HG03432 (cell line): ENCODE measurements around the gene TSGA10IP.
"Not testable (repeated sequence)": the region's sequence is repeated elsewhere in the genome, so short reads cannot be mapped to it uniquely, and the experiment has no call there.

Source experiments
- ATAC-seq: cut with Tn5 transposase; IDR thresholded peaks from one replicate; pipeline ENCODE4 v1.9.1; 2021; ENCODE audit warnings: mild to moderate bottlenecking, moderate library complexity; ENCODE audit not compliant: unreplicated experiment

TSGA10IP gene

GRCh38 chr11:65945941-65946558, 770 bp downstream of the TSGA10IP start:
- ATAC-seq: no peak

- ATAC-seq: no peak
These were observed 1.4 kb downstream of the TSGA10IP start for GRCh38 chr11:65946655-65947054.

DNA sequence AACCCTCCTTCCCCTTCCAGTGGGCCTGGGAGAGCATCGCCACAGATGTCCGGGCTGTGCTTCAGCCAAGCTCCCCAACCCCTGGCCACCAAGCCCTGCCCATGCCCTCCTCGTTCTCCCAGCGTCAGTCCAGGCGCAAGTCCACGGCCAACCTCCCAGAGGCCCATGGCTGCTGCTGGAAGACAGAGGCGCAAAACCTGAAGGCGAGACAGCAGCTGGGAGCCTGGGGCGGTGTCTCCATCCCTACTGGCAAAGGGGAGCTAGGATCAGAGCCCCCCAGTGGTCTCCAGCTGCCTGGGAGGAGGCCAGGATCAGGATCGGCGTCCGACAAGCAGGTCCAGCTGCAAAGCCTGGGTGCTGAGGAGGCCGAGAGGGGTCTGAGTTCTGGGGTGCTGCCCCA, 1.9 kb downstream of the TSGA10IP start:
- ATAC-seq: no peak

DNA sequence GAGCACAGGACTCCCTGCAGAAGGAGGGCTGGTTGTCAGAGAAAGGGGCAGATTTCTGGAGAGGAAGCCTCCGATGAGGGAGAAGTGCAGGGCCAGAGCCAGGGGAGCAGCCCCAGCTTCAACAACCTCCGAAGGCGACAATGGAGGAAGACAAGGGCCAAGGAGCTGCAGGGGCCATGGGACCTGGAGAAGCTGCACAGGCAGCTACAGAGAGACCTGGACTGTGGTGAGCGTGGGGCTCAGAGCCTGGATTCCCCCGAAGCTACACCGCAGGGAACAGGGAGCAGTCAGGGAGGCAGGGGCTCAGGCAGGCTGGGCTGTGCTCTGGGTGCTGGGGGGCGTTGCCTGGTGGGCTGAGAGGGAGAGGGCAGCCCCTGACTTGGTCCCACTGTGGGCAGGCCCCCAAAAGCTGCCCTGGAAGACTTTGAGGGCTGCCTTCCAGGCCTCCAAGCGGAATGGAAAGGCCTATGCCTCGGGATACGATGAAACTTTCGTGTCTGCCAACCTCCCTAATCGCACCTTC, 2.4 kb downstream of the TSGA10IP start:
- no peak for ATAC-seq

DNA sequence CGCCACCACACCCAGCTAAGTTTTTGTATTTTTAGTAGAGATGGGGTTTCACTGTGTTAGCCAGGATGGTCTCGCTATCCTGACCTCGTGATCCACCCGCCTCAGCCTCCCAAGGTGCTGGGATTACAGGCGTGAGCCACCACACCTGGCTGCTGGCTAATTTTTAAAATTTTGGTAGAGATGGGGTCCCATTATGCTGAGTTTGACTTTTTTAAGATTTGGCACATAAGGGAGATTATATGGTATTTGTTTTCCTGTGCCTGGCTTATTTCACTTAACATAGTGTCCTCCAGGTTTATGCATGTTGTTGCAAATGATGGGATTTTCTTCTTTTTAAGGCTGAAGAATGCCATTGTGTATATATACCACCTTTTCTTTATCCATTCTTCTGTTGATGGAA, 5.4 kb downstream of the TSGA10IP start:
- not testable (repeated sequence) for ATAC-seq

DNA sequence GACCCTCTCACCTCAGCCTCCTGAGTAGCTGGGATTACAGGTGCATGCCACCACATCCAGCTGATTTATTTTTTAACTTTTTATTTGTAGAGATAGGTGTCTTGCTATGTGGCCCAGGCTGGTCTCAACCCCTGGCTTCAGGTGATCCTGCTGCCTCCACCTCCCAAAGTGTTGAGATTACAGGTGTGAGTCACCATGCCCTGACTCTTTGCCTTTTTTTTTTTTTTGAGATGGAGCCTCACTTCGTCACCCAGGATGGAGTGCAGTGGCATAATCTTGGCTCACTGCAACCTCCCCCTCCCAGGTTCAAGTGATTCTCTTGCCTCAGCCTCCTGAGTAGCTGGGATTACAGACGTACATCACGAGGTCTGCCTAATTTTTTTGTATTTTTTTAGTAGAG, 6.4 kb downstream of the TSGA10IP start:
- ATAC-seq: not testable (repeated sequence)

- no peak for ATAC-seq
These were observed 6.8 kb downstream of the TSGA10IP start for GRCh38 chr11:65952052-65952521.

DNA sequence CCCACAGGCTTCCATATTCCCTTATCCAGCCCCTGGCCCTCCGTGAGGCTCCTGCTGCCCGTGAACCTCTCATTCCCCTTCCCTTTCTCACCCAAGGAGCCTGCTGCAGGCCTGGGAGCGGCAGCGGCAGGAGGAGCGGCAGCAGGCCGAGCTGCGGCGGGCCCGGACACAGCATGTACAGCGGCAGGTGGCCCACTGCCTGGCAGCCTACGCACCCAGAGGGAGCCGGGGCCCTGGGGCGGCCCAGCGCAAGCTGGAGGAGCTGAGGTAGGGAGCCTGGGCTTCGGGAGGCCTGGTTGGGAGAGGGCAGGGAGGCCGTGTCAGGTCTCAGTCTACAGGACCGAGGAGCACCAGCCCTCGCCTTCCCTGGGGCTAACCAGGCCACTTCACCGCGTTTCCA, 8.2 kb downstream of the TSGA10IP start:
- no peak for ATAC-seq

GRCh38 chr11:65954771-65955170, 9.5 kb downstream of the TSGA10IP start:
- ATAC-seq: no peak

GRCh38 chr11:65958291-65958690, 13.0 kb downstream of the TSGA10IP start:
- no peak for ATAC-seq

DNA sequence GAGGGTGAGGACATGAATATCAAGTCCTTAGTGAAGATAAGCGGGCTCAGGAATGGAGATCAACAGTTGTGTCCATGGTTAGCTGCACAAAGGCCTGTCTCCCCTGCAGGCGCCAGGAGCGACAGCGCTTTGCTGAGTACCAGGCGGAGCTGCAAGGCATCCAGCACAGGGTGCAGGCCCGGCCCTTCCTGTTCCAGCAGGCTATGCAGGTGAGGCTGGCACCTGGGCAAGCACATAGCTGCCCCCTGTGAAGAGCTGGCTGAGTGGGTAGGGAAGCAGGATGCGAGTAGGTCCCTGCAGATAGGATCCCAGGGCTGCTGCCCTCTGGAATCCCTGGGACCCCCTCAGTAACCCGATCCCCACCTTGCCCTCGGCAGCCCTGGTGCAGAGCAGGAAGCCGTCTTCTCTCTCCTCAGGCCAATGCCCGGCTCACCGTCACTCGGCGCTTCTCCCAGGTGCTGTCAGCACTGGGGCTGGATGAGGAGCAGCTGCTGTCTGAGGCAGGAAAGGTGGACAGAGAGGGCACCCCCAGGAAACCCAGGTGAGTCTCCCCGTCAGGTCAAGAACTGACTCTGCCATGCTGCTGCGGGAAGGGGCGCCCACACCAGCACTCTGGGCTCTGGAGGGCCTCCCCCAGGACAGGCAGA, 13.6 kb downstream of the TSGA10IP start:
- no peak for ATAC-seq

- no peak for ATAC-seq
These were observed 15.6 kb downstream of the TSGA10IP start for GRCh38 chr11:65960824-65961266.

- peak; percentile 81 for ATAC-seq
These were observed 16.2 kb downstream of the TSGA10IP start, which contains the start of gene SART1 for GRCh38 chr11:65961267-65962140. TSS of gene SART1 (plus strand) at chr11:65961734. CDS start at chr11:65961781, 47 bp downstream.

- no peak for ATAC-seq
These were observed 16.9 kb downstream of the TSGA10IP start for GRCh38 chr11:65962141-65962564.

- ATAC-seq: no peak
These were observed 19.6 kb downstream of the TSGA10IP start for GRCh38 chr11:65964906-65965305.

GRCh38 chr11:65965986-65966762, 20.9 kb downstream of the TSGA10IP start:
- ATAC-seq: no peak

- ATAC-seq: no peak
These were observed 22.2 kb downstream of the TSGA10IP start for GRCh38 chr11:65967329-65967934.

GRCh38 chr11:65968600-65969482, 23.6 kb downstream of the TSGA10IP start:
- ATAC-seq: no peak

DNA sequence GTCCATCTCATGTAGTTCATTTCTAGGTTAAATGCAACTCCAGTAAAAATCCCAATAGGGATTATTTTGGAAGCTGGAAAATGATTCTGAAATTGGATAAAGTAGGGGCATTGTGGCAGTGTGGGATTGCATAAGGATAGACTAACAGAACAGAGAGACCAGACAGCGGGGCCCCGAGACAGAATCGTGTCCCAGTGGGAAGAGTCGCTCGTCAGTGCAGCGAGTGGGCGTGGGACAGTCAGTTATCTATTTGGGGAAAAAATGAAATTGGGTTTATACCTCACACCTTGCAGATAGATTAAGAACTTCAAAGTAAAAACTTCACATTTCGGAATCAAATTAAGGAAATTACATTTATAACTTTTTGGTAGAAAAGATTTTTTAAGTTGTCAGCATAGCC, 26.8 kb downstream of the TSGA10IP start:
- ATAC-seq: no peak
